Measurements from ENCODE around the gene LGALS3BP.
A peak's percentile ranks its signal among the peaks of the same experiment; 100 is the strongest.

The LGALS3BP gene

GRCh38 chr17:78979780-78980623 is at the start of gene LGALS3BP:
Gene LGALS3BP (minus strand): TSS chr17:78979923. CDS start chr17:78977191, 2,732 bp downstream.
- peak within 1 kb of the TSS; percentile 25 to 78 for H3K27ac ChIP-seq

GRCh38 chr17:79028496-79029326 is 49.0 kb upstream of the LGALS3BP start:
- TF ChIP-seq CTCF (IDR thresholded peaks at IDR 0.05) = no peak
- peak overlapping the region; percentile 95 for H3K4me3 ChIP-seq
- DNase-seq (ENCODE audit: low spot score) = no peak
- peak overlapping the region; percentile 88 to 93 for H3K27ac ChIP-seq

More at GRCh38 chr17:78979780-78980623, at the start of gene LGALS3BP:
- DNase-seq (ENCODE audit: low spot score) = peak; percentile 86
- no peak for TF ChIP-seq CTCF (IDR thresholded peaks at IDR 0.05)
- H3K4me3 ChIP-seq = peak within 1 kb of the TSS; percentile 52

GRCh38 chr17:79027925-79028491 is 48.3 kb upstream of the LGALS3BP start:
- peak; percentile 91 for DNase-seq (ENCODE audit: low spot score)
- Histone ChIP-seq H3K4me3 (peak overlapping the region; percentile 95), H3K27ac (peak overlapping the region; percentile 88 to 93)
- no peak for TF ChIP-seq CTCF (IDR thresholded peaks at IDR 0.05)

- no peak for TF ChIP-seq CTCF (IDR thresholded peaks at IDR 0.05)
- H3K27ac ChIP-seq = peak overlapping the region; percentile 88 to 93
- peak; percentile 71 for DNase-seq (ENCODE audit: low spot score)
- H3K4me3 ChIP-seq = peak overlapping the region; percentile 95
These were observed 47.7 kb upstream of the LGALS3BP start for GRCh38 chr17:79027274-79027924.

- Histone ChIP-seq H3K27ac (peak overlapping the region; percentile 88 to 93), H3K4me3 (peak overlapping the region; percentile 95)
- TF ChIP-seq CTCF (IDR thresholded peaks at IDR 0.05) = no peak
- peak; percentile 75 for DNase-seq (ENCODE audit: low spot score)
These were observed 46.9 kb upstream of the LGALS3BP start for GRCh38 chr17:79026376-79027273.
